ENCODE results near the gene GFOD2. TPM values are rescaled to one million over a fixed set of nuclear protein-coding genes. Genes with fewer than 3 reads are reported as not detected.

The GFOD2 gene
- total and polyA plus RNA-seq, 2 of the 13 experiments (the other 11 are each of a cell fraction or from before 2014, with no cell fraction given), result 11.1 to 17.2 TPM

DNA sequence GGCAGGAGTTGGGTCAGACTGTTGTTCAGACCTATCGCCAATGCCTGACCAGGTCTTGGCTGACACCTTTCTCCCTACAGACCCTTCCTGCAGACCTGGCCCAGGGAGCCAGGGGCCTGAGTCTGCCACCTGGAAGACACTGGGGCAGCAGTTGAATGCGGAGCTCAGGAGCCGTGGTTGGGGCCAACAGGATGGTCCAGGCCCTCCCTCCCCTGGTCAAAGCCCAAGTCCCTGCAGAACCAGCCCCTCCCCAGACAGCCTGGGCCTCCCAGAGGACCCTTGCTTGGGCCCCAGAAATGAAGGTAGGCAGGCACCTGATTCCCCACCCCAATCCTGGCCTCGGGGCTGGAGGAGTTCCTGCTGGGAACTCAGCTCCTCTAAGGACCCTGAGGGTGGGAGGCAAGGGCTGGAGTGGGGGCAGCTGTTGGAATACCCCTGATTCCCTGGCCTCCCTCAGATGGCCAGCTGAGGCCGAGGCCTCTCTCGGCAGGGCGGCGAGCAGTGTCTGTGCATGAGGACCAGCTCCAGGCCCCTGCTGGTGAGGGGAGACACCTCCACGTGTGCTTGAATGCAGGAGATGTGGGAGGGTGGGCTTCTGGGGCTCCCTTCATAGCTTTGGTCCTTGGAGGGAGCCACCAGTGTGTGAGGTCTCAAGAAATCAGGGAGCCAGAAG, 62.6 kb downstream of the GFOD2 start:
- intact Hi-C loops (cut with micrococcal nuclease; ENCODE audit: unreplicated experiment), result no loop called here
- Histone ChIP-seq H3K79me2 (ENCODE audit: insufficient read depth, low read length) (peaks cover 11% of the 10 kb centered on the region), H3K27ac (ENCODE audit: extremely low read length, insufficient read depth, low read length) (no peak overlapping the region), H3K36me3 (replicated peaks in 1 of 2; ENCODE audit: control insufficient read depth in 1 of 2, insufficient read depth in 2 of 2, low read length in 2 of 2) (peaks cover 6 to 10% of the 10 kb centered on the region in 2 experiments; a peak in 3 of 5 replicates), H2AFZ (ENCODE audit: low read length) (no peak overlapping the region), H3K9ac (ENCODE audit: insufficient read depth, low read depth, low read length) (no peak overlapping the region), H3K27me3 (ENCODE audit: control insufficient read depth in 1 of 2, insufficient read depth in 2 of 2, low read length in 2 of 2) (peaks cover 0 to 25% of the 10 kb centered on the region in 2 experiments), H3K4me1 (ENCODE audit: insufficient read depth, low read length) (peaks cover 21% of the 10 kb centered on the region), H3K4me3 (replicated peaks in 1 of 3; ENCODE audit: insufficient read depth in 1 of 3, low read depth in 2 of 3, low read length in 3 of 3) (no peak overlapping the region), H3K9me3 (ENCODE audit: low read length) (no peaks in the 10 kb centered on the region), H3K4me2 (ENCODE audit: low read depth, low read length) (no peak overlapping the region), H4K20me1 (ENCODE audit: insufficient read depth, low read length) (peaks cover 11% of the 10 kb centered on the region)
- POLR2A ChIA-PET, result interaction anchor here (1.0 kb wide), 1 partner anchor 94 kb away, joined by 3 read pairs; the partner anchor contains the start of gene CTCF
- FAIRE-seq (no peak), DNase-seq (ENCODE audit: low spot score) (no peak), ATAC-seq (no peak)
- in situ Hi-C loops (cut with HindIII; ENCODE audit: extremely low pct_ligation_motif_present, low pct_unique_long_range_greater_than_20kb), result no loop called here
- 0 out of 2 replicates have a peak, but pooled peaks have one; percentile 19 for TF ChIP-seq POLR2G (IDR thresholded peaks at IDR 0.05; ENCODE audit: low read depth, low read length)
- TF ChIP-seq ZNF253 (CRISPR knock-in tag; IDR thresholded peaks at IDR 0.05; ENCODE audit: borderline replicate concordance), result no peak
- TF ChIP-seq AGO2 (optimal IDR thresholded peaks at IDR 0.05; ENCODE audit: low read depth, low read length), result peak; percentile 79
- no peak for TF ChIP-seq YY1 (IDR thresholded peaks at IDR 0.05; ENCODE audit: insufficient read depth, insufficient replicate concordance, low read depth, low read length)
- TF ChIP-seq HDAC6 (IDR thresholded peaks at IDR 0.05; ENCODE audit: low read depth, low read length), result no peak
- TF ChIP-seq, protein P1, sequence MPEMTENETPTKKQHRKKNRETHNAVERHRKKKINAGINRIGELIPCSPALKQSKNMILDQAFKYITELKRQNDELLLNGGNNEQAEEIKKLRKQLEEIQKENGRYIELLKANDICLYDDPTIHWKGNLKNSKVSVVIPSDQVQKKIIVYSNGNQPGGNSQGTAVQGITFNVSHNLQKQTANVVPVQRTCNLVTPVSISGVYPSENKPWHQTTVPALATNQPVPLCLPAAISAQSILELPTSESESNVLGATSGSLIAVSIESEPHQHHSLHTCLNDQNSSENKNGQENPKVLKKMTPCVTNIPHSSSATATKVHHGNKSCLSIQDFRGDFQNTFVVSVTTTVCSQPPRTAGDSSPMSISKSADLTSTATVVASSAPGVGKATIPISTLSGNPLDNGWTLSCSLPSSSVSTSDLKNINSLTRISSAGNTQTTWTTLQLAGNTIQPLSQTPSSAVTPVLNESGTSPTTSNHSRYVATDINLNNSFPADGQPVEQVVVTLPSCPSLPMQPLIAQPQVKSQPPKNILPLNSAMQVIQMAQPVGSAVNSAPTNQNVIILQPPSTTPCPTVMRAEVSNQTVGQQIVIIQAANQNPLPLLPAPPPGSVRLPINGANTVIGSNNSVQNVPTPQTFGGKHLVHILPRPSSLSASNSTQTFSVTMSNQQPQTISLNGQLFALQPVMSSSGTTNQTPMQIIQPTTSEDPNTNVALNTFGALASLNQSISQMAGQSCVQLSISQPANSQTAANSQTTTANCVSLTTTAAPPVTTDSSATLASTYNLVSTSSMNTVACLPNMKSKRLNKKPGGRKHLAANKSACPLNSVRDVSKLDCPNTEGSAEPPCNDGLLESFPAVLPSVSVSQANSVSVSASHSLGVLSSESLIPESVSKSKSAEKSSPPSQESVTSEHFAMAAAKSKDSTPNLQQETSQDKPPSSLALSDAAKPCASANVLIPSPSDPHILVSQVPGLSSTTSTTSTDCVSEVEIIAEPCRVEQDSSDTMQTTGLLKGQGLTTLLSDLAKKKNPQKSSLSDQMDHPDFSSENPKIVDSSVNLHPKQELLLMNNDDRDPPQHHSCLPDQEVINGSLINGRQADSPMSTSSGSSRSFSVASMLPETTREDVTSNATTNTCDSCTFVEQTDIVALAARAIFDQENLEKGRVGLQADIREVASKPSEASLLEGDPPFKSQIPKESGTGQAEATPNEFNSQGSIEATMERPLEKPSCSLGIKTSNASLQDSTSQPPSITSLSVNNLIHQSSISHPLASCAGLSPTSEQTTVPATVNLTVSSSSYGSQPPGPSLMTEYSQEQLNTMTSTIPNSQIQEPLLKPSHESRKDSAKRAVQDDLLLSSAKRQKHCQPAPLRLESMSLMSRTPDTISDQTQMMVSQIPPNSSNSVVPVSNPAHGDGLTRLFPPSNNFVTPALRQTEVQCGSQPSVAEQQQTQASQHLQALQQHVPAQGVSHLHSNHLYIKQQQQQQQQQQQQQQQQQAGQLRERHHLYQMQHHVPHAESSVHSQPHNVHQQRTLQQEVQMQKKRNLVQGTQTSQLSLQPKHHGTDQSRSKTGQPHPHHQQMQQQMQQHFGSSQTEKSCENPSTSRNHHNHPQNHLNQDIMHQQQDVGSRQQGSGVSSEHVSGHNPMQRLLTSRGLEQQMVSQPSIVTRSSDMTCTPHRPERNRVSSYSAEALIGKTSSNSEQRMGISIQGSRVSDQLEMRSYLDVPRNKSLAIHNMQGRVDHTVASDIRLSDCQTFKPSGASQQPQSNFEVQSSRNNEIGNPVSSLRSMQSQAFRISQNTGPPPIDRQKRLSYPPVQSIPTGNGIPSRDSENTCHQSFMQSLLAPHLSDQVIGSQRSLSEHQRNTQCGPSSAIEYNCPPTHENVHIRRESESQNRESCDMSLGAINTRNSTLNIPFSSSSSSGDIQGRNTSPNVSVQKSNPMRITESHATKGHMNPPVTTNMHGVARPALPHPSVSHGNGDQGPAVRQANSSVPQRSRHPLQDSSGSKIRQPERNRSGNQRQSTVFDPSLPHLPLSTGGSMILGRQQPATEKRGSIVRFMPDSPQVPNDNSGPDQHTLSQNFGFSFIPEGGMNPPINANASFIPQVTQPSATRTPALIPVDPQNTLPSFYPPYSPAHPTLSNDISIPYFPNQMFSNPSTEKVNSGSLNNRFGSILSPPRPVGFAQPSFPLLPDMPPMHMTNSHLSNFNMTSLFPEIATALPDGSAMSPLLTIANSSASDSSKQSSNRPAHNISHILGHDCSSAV (CRISPR knock-in tag; IDR thresholded peaks at IDR 0.05; ENCODE audit: borderline replicate concordance), result no peak
- no peak for TF ChIP-seq ZNF326 (CRISPR knock-in tag; IDR thresholded peaks at IDR 0.05; ENCODE audit: borderline replicate concordance)
- no peak for TF ChIP-seq HDAC2 (CRISPR knock-in tag; IDR thresholded peaks at IDR 0.05)
- CTCF ChIA-PET (ENCODE audit: low intra/inter-chr PET ratio, low total read pairs), result no interaction called here
- BruUV-seq (replicated peaks), result no TSS peak
- WGBS (ENCODE audit: low lambda C conversion rate), result 94% methylated on average over 8 of the region's 9 CpGs
